ENCODE results near the gene SORBS2. TPM values are rescaled to one million over a fixed set of nuclear protein-coding genes. Genes with fewer than 3 reads are reported as not detected.

The SORBS2 gene
- total RNA-seq, 1 donor from 2014 or later, result 1.1 TPM

- no peak for FAIRE-seq
- no peak for DNase-seq (ENCODE audit: low read depth)
- H3K27me3 ChIP-seq (ENCODE audit: control insufficient read depth, insufficient read depth, low read length), result no peaks in the 10 kb centered on the region
- no peak overlapping the region for H3K4me3 ChIP-seq (ENCODE audit: low read depth, low read length)
- no peaks in the 10 kb centered on the region for H3K36me3 ChIP-seq (ENCODE audit: control insufficient read depth, insufficient read depth, low read length)
- TF ChIP-seq CTCF (IDR thresholded peaks at IDR 0.05; ENCODE audit: insufficient read depth, low read length, severe bottlenecking), result no peak
Observed at GRCh38 chr4:185738038-185738552, 73.9 kb downstream of the SORBS2 start.

- no peak for FAIRE-seq
Observed at GRCh38 chr4:185737489-185738037, 74.4 kb downstream of the SORBS2 start.

GRCh38 chr4:185736882-185737281 lies 75.1 kb downstream of the SORBS2 start:
- no peak for FAIRE-seq
- no peak for DNase-seq (ENCODE audit: low read depth)
- TF ChIP-seq CTCF (IDR thresholded peaks at IDR 0.05; ENCODE audit: insufficient read depth, low read length, severe bottlenecking), result no peak
- no peaks in the 10 kb centered on the region for H3K36me3 ChIP-seq (ENCODE audit: control insufficient read depth, insufficient read depth, low read length)
- H3K4me3 ChIP-seq (ENCODE audit: low read depth, low read length), result no peak overlapping the region
- no peaks in the 10 kb centered on the region for H3K27me3 ChIP-seq (ENCODE audit: control insufficient read depth, insufficient read depth, low read length)

More at GRCh38 chr4:185737489-185738037, 74.4 kb downstream of the SORBS2 start:
- no peak for TF ChIP-seq CTCF (IDR thresholded peaks at IDR 0.05; ENCODE audit: insufficient read depth, low read length, severe bottlenecking)
- Histone ChIP-seq H3K36me3 (ENCODE audit: control insufficient read depth, insufficient read depth, low read length) (no peaks in the 10 kb centered on the region), H3K4me3 (ENCODE audit: low read depth, low read length) (no peak overlapping the region), H3K27me3 (ENCODE audit: control insufficient read depth, insufficient read depth, low read length) (no peaks in the 10 kb centered on the region)
- DNase-seq (ENCODE audit: low read depth), result no peak

- no peak overlapping the region for H3K4me3 ChIP-seq (ENCODE audit: low read depth, low read length)
- DNase-seq (ENCODE audit: low read depth) (no peak), FAIRE-seq (no peak)
- TF ChIP-seq CTCF (IDR thresholded peaks at IDR 0.05; ENCODE audit: insufficient read depth, low read length, severe bottlenecking), result no peak
- no peaks in the 10 kb centered on the region for H3K27me3 ChIP-seq (ENCODE audit: control insufficient read depth, insufficient read depth, low read length)
- H3K36me3 ChIP-seq (ENCODE audit: control insufficient read depth, insufficient read depth, low read length), result no peaks in the 10 kb centered on the region
Observed at GRCh38 chr4:185735866-185736400, 76.1 kb downstream of the SORBS2 start.

- Histone ChIP-seq H3K4me3 (ENCODE audit: low read depth, low read length) (no peak overlapping the region), H3K36me3 (ENCODE audit: control insufficient read depth, insufficient read depth, low read length) (no peaks in the 10 kb centered on the region), H3K27me3 (ENCODE audit: control insufficient read depth, insufficient read depth, low read length) (no peaks in the 10 kb centered on the region)
- DNase-seq (ENCODE audit: low read depth), result no peak
- FAIRE-seq, result no peak
- TF ChIP-seq CTCF (IDR thresholded peaks at IDR 0.05; ENCODE audit: insufficient read depth, low read length, severe bottlenecking), result no peak
Observed at GRCh38 chr4:185734930-185735329, 77.1 kb downstream of the SORBS2 start.

GRCh38 chr4:185734214-185734613 lies 77.8 kb downstream of the SORBS2 start:
- TF ChIP-seq CTCF (IDR thresholded peaks at IDR 0.05; ENCODE audit: insufficient read depth, low read length, severe bottlenecking), result no peak
- H3K4me3 ChIP-seq (ENCODE audit: low read depth, low read length), result no peak overlapping the region
- no peaks in the 10 kb centered on the region for H3K36me3 ChIP-seq (ENCODE audit: control insufficient read depth, insufficient read depth, low read length)
- no peaks in the 10 kb centered on the region for H3K27me3 ChIP-seq (ENCODE audit: control insufficient read depth, insufficient read depth, low read length)
- FAIRE-seq, result no peak
- no peak for DNase-seq (ENCODE audit: low read depth)
